Endothelial cell of umbilical vein (primary cell): ENCODE data around the gene DOCK1. TPM values are rescaled to one million over a fixed set of nuclear protein-coding genes. Genes with fewer than 3 reads are reported as not detected.

Experiments used
- BruUV-seq: library from RNA; stranded (reverse); fragments of 400-500 nt; replicated peaks from 2 replicates; lab custom pipeline; 2021; lab: Mats Ljungman, UMichigan
- CTCF ChIA-PET: fragments of 300-600, 350-600 bp; sonication (Branson Sonifier 250); formaldehyde crosslinking; loops from one replicate; lab custom pipeline; 2021; ENCODE audit warnings: antibody characterized with exemption, inconsistent platforms; lab: Charles Lee
- POLR2A ChIA-PET: fragments of 300-600, 350-600 bp; sonication (Branson Sonifier 250); formaldehyde crosslinking; loops from one replicate; lab custom pipeline; 2021; ENCODE audit warnings: antibody characterized with exemption, inconsistent platforms; lab: Charles Lee
- DNase-seq: peaks from one replicate; pipeline ENCODE4 v3.0.0-alpha.2; 2011; ENCODE audit warnings: low read depth, low spot score
- FAIRE-seq: peaks from 2 replicates; lab custom pipeline; 2011; peaks lifted over from hg19 to GRCh38; lab: Jason Lieb, UNC
- H2AFZ ChIP-seq: 2 replicates; pipeline ENCODE4 v1.6.0; 2012; ENCODE audit warnings: low read depth, low read length, control low read depth, inconsistent platforms
- H3K27ac ChIP-seq: 2 replicates; pipeline ENCODE4 v1.5.1; 2011; ENCODE audit warnings: low read depth, mild to moderate bottlenecking, control low read depth, low read length, moderate library complexity; ENCODE audit not compliant: insufficient read depth
- H3K27me3 ChIP-seq, 2 experiments: 2 replicates each; pipeline versions ENCODE4 v1.6.0 to v1.6.1; 2011; ENCODE audit warnings: low read length in 2 of 2, mixed read lengths in 1 of 2; ENCODE audit not compliant: control insufficient read depth in 2 of 2, insufficient read depth in 2 of 2
- H3K36me3 ChIP-seq, 2 experiments: 2 replicates in 1 of 2; 3 replicates in 1 of 2; pipeline ENCODE4 v1.5.1; 2011; ENCODE audit warnings: low read length in 2 of 2, mild to moderate bottlenecking in 1 of 2, moderate library complexity in 1 of 2; ENCODE audit not compliant: control insufficient read depth in 2 of 2, insufficient read depth in 2 of 2; ENCODE audit errors: extremely low read depth in 1 of 2
- H3K4me1 ChIP-seq: 3 replicates; pipeline ENCODE4 v1.5.1; 2011; ENCODE audit warnings: mild to moderate bottlenecking, low read length; ENCODE audit not compliant: control insufficient read depth, insufficient read depth; ENCODE audit errors: extremely low read depth
- H3K4me2 ChIP-seq: 2 replicates; pipeline ENCODE4 v1.6.1; 2011; ENCODE audit warnings: low read length, control low read depth, mixed read lengths; ENCODE audit not compliant: insufficient read depth
- H3K4me3 ChIP-seq, 3 experiments: fragments of 200-600 bp in 1 of 3; sonication (generic), shearing (Covaris generic) in 1 of 3; replicated peaks in 1 of 3; 2 replicates each; pipeline ENCODE4 v1.5.1; 2011 to 2016; ENCODE audit warnings: control low read depth in 3 of 3, low read length in 3 of 3, mild to moderate bottlenecking in 2 of 3, inconsistent platforms in 1 of 3, low read depth in 1 of 3, moderate library complexity in 1 of 3; ENCODE audit not compliant: insufficient read depth in 1 of 3
- H3K79me2 ChIP-seq: 2 replicates; pipeline ENCODE4 v1.6.0; 2012; ENCODE audit warnings: low read length, inconsistent platforms; ENCODE audit not compliant: control insufficient read depth, insufficient read depth
- H3K9ac ChIP-seq: replicated peaks from 2 replicates; pipeline ENCODE3; 2011; ENCODE audit warnings: low read length, control low read depth; ENCODE audit not compliant: insufficient read depth; ENCODE audit errors: extremely low read depth
- H3K9me1 ChIP-seq: replicated peaks from 3 replicates; pipeline ENCODE4 v1.6.0; 2011; ENCODE audit warnings: mild to moderate bottlenecking, low read length; ENCODE audit not compliant: control insufficient read depth, insufficient read depth; ENCODE audit errors: extremely low read depth
- H3K9me3 ChIP-seq: replicated peaks from 2 replicates; pipeline ENCODE4 v1.5.1; 2012; ENCODE audit warnings: low read length, inconsistent platforms; ENCODE audit not compliant: control insufficient read depth, insufficient read depth
- H4K20me1 ChIP-seq: replicated peaks from 2 replicates; pipeline ENCODE3; 2011; ENCODE audit warnings: mild to moderate bottlenecking, low read length; ENCODE audit not compliant: control insufficient read depth, insufficient read depth; ENCODE audit errors: extremely low read depth
- CTCF ChIP-seq, 2 donors: IDR thresholded peaks; 1 replicate in 1 of 2; 2 replicates in 1 of 2; pipeline ENCODE4 v1.5.1; 2011; ENCODE audit warnings: low read length in 2 of 2, mild to moderate bottlenecking in 2 of 2, moderate library complexity in 2 of 2, control low read depth in 1 of 2, inconsistent platforms in 1 of 2, low read depth in 1 of 2; ENCODE audit not compliant: insufficient read depth in 1 of 2; ENCODE audit errors: extremely low read depth in 1 of 2
- EZH2 ChIP-seq: IDR thresholded peaks from 2 replicates; pipeline ENCODE4 v1.6.1; 2012; ENCODE audit warnings: borderline replicate concordance, low read depth, mild to moderate bottlenecking, moderate library complexity, low read length, inconsistent platforms; ENCODE audit not compliant: severe bottlenecking
- FOS ChIP-seq: IDR thresholded peaks from 2 replicates; pipeline ENCODE4 v1.6.1; 2011; ENCODE audit warnings: mild to moderate bottlenecking, low read length, moderate library complexity, borderline replicate concordance; ENCODE audit not compliant: insufficient read depth
- GATA2 ChIP-seq: IDR thresholded peaks from 2 replicates; pipeline ENCODE4 v1.7.0; 2011; ENCODE audit warnings: low read depth, mild to moderate bottlenecking, moderate library complexity, mixed read lengths, low read length; ENCODE audit not compliant: insufficient read length, insufficient read depth
- JUN ChIP-seq: IDR thresholded peaks from 2 replicates; pipeline ENCODE4 v1.6.1; 2011; ENCODE audit warnings: borderline replicate concordance, low read depth; ENCODE audit not compliant: insufficient read length, insufficient read depth
- MYC ChIP-seq: IDR thresholded peaks from one replicate; pipeline ENCODE4 v1.6.1; 2011; ENCODE audit warnings: mild to moderate bottlenecking, low read depth, low read length
- POLR2A ChIP-seq: IDR thresholded peaks from 2 replicates; pipeline ENCODE4 v1.6.1; 2012; ENCODE audit warnings: low read depth, mild to moderate bottlenecking, control low read depth, low read length
- POLR2AphosphoS5 ChIP-seq: IDR thresholded peaks from 2 replicates; pipeline ENCODE4 v1.6.1; 2012; ENCODE audit warnings: low read depth, mild to moderate bottlenecking, control low read depth, low read length, moderate library complexity; ENCODE audit not compliant: insufficient read depth
- dilution Hi-C: fragments of 300-500 bp; cut with MboI; formaldehyde crosslinking; loops from one replicate; pipeline ENCODE4 v1.15.0; 2019; ENCODE audit warnings: low sequenced_read_pairs; ENCODE audit not compliant: extremely low pct_ligation_motif_present
- intact Hi-C: fragments of 100-400 bp; cut with micrococcal nuclease; formaldehyde crosslinking; loops from one replicate; pipeline ENCODE4 v1.10.0; 2022
- polyA plus RNA-seq, 4 experiments: library from polyadenylated mRNA; depleted of rRNA in 3 of 4; stranded (reverse) in 3 of 4; unstranded in 1 of 4; fragments of >200 nt; gene quantifications; 2 replicates each; pipeline versions ENCODE4 v1.2.1 to v1.2.3, GENCODE V29; 2011 to 2012; ENCODE audit warnings: missing spikeins in 1 of 4
- total RNA-seq: library from RNA; stranded (reverse); gene quantifications from 2 replicates; pipeline ENCODE4 v1.2.3, GENCODE V29; 2021
- TF ChIP-seq, protein P1 (sequence below): IDR thresholded peaks from 2 replicates; pipeline ENCODE4 v1.6.1; 2011; ENCODE audit not compliant: insufficient read depth, insufficient read length

DOCK1 gene
- total and polyA plus RNA-seq, 2 donors (not counting 3 experiments of a cell fraction or from before 2014, with no cell fraction given), result 22.5 to 83.1 TPM

GRCh38 chr10:126910196-126910595 lies 5.0 kb downstream of the DOCK1 start:
- H3K4me2 ChIP-seq, result no peak overlapping the region
- no peaks in the 10 kb centered on the region for H3K4me1 ChIP-seq
- TF ChIP-seq POLR2AphosphoS5, result no peak
- no peak for TF ChIP-seq GATA2
- TF ChIP-seq POLR2A, result no peak
- no peak for TF ChIP-seq CTCF (IDR thresholded peaks at IDR 0.05; ENCODE audit: extremely low read depth in 1 of 2, insufficient read depth in 1 of 2, low read depth in 1 of 2, low read length in 2 of 2)
- TF ChIP-seq EZH2, result no peak
- no peak for TF ChIP-seq MYC
- TF ChIP-seq JUN, result no peak
- TF ChIP-seq, protein P1, sequence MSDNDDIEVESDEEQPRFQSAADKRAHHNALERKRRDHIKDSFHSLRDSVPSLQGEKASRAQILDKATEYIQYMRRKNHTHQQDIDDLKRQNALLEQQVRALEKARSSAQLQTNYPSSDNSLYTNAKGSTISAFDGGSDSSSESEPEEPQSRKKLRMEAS, result no peak
- no peak for TF ChIP-seq FOS
- H3K9me3 ChIP-seq, result no peaks in the 10 kb centered on the region
- no peak for FAIRE-seq
- H2AFZ ChIP-seq, result no peak overlapping the region
- H3K4me3 ChIP-seq, result no peak overlapping the region
- DNase-seq, result no peak
- no peak overlapping the region for H3K9ac ChIP-seq
- H3K36me3 ChIP-seq, result no peaks in the 10 kb centered on the region
- no TSS peak for BruUV-seq
- H3K9me1 ChIP-seq, result no peaks in the 10 kb centered on the region
- ChIA-PET CTCF (no interaction called here), POLR2A (no interaction called here)
- no peaks in the 10 kb centered on the region for H3K27me3 ChIP-seq
- no peak overlapping the region for H3K27ac ChIP-seq
- H3K79me2 ChIP-seq, result peaks cover 89% of the 10 kb centered on the region
- intact Hi-C loops, result no loop called here
- dilution Hi-C loops, result no loop called here
- peaks cover 6% of the 10 kb centered on the region for H4K20me1 ChIP-seq
